NCI-H2081 (cell line): ENCODE results near the gene GOLIM4.
"Not testable (repeated sequence)": the region's sequence is repeated elsewhere in the genome, so short reads cannot be mapped to it uniquely, and the experiment has no call there.

ENCODE experiments used
- DNase-seq, 2 experiments: peaks; one replicate each; lab custom pipeline; 2025; lab: John Stamatoyannopoulos, UW

The GOLIM4 gene

DNA sequence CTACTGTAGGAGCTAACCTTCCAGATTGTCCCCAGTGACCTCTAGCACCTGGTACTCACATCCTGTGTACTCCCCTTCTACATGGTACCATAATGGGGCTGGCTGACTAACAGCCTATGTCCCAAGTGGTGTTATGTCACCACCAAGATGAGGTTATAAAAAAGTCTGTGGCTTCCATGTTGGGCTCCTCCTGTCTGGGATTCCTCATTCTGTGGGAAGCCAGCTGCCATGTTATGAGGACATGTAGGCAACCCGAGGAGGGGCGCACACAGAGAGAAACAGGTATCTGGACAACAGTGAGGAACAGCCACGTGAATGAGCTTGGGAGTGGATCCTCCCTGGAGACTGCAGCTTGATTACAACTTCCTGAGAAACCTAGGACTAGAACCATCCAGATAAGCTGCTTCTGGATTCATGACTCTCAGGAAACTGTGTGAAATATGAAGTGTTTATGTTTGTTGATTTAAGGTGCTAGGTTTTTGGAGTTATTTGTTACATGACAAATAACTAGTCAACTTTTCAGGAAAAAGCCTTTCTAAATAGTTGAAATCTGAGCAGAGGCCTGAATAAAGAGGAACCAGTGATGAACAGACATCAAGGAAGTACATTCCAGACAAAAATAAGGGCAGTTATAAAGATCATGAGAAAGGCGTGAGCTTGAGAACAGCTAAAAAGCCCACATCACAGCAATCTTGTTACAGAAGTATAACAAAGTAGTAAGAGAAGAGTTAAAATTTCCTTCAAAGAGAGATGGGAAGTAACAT, 21.7 kb downstream of the GOLIM4 start:
- no peak for DNase-seq

DNA sequence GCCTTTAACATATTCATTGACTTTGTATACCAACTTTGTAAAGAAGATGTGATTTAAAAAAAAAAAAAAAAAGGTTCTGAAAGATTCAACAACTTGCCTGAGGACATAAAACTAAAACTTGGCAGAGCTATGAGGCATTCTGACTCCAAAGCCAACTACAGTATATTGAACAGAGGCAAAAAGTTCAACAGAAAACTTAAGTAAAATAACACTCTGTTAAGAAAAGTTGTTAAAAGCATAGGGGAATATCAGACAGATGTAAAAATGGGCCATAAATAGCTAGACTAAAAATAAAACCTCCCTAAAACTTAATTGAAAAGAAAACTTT, 23.4 kb downstream of the GOLIM4 start:
- no peak for DNase-seq

DNA sequence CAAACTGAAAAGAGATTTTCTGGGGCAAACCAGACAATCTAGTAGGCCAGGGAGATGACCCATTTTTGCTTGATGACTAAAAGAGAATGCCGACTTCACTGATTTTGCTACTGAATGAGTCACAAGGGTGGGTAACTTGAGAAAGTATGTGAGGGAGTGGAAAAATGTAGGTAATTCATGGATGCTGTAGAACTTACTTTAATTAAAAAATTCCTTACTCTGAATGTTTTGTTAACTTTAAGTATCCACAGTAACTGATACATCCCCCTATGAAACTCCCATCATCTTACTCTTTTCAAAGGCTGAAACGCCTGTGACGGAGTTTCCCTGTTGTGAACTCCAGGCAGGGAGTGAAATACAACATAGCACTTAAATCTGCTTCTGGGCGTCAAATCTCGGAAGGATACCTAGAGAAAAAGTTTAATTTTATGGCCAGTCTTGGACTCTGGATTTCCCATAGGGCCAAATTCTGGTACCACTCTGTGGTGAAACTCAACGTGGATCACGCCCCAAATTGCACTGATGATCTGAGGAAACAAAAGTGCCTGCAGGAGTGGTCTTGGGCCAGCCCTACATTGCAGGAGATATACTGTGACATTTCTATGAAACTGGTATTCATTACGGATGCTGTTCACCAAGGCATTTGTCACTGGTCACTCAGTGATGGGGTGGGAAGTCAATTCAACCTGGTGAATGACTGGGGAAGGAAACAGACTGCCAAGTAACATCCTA, 24.0 kb downstream of the GOLIM4 start:
- no peak for DNase-seq

DNA sequence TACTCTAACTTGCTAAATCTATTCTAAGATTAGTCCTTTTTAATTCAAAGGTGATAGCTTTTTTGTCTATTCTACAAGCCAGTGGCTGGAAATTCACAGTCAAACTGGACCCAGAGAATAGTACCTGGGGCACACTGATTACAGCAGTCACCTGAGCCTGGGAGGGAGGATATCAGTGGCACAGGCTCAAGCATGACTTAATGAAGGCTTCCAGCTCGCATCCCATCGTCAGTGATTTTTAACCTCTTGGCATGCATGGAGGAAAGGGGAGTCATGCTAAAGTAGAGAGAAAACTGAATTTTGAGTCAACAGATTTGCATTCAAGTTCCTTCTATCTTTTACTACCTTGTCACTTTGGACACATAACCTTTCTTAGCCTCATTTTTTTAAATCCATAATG, 24.8 kb downstream of the GOLIM4 start:
- DNase-seq: no peak

DNA sequence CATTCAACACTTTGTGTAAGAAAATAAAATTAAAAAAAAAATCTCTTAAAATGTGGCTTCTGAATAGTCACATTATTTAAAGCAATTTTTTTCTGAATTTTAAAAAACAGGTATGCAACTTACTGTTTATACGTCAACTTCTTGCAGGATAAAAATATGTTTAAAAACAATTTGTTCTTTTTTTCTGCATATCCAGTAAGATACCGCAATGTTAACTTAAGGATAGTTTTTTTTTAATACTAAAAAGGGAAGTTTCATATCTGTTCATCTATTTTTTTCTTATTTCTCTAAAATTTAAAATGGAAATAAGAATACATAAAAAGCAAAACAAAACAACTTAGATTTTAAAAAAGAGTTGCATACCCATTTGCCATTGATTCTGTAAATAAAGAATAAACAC, 27.4 kb downstream of the GOLIM4 start:
- DNase-seq: no peak

DNA sequence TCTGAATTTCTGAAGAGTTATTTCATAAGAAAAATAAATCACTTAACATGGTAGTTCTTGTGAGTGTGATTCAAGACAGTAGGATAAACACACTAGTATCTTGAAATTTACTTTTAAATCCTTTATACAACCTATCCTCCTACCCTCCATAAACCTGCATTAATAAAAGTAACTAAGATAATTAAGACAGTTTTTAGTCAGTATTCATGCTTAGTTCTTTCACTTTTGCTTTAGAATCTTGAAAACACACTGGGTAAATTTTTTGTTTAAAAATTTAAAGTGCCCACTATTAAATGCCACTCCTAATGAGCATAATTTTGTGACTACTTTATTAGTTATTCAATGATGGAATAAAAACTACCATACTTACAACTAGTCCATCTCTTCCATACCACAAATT, 28.8 kb downstream of the GOLIM4 start:
- no peak for DNase-seq

DNA sequence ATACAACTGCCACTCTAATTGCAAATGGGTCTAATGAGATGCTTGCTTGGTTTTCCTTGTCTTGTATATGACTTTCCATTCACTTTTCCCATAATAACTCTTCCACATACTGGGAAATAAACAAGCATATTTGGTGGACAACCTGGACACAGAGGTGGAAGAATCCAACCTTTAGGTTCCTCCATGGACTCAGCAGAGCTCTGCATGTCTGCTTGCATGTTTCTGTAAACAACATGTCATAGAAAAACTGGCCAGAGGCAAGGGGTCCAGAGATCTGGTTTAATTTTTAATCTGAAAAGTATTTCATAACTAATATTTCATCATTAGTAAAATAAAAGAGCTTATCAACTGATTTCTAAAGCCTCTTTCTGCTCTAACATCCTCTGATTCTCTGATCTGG, 30.2 kb downstream of the GOLIM4 start:
- DNase-seq: no peak

DNA sequence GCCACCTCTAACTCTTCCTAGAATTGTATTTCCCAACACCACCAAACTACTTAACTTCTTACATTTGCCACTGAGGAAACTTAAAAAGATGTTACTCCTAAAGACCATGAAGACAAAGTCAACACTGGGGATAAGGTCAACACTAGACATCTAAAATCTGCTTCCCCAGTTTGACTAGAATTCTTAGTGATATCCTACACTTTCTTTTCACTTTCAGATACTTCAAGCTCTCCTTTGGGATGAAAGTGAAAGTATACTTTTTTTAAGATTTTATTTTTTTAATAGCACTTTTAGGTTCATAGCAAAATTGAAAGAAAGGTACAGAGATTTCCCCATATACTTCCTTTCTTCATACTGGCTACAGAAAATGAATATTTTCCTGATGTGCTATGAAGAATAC, 32.6 kb downstream of the GOLIM4 start:
- DNase-seq: no peak

DNA sequence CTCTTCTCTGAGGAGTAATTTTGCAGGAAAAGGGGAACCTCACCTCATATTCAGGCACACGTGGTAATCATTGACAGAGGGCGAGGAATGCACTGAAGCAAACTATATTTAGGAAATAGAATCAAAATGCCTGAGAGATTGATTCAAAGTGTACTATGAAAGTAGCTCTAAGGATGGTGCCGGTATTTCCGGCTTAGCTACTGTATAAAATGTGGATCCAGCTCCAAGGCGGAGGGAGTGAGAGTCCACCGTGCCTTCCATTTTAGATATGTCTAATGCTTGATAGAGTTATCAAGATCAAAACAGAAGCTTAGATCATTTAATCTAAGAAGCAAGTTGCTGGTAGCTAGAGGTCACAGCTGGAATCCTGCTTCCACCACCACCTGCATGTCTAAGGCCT, 33.0 kb downstream of the GOLIM4 start:
- DNase-seq: no peak

DNA sequence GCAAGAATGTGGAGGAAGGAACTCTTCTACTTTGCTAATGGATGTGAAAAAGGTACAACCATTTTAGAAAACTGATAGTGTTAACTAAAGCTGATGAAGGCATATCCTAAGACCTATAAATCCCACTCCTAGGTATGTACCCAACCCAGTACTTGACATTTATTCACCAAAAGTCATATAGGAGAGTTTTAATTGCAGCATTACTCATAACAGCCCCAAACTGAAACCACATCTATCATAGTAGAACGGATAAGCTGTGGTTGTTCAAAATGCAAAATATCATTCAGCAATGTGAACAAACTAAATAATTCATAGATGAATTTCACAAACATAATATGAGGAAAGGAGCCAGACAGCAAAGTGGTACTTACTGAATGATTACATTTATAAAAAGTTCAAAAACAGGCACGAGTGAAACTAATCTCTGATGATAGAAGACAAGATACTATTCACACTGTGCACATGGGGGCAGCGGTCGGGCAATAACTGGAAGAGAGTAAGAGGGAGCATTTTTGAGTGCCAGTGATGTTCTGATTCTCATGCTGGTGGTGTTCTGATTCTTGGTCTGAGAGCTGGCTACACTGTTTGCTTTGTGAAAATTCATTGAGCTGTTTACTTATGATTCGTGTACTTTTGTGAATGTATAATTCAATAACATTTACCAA, 34.3 kb downstream of the GOLIM4 start:
- no peak for DNase-seq

DNA sequence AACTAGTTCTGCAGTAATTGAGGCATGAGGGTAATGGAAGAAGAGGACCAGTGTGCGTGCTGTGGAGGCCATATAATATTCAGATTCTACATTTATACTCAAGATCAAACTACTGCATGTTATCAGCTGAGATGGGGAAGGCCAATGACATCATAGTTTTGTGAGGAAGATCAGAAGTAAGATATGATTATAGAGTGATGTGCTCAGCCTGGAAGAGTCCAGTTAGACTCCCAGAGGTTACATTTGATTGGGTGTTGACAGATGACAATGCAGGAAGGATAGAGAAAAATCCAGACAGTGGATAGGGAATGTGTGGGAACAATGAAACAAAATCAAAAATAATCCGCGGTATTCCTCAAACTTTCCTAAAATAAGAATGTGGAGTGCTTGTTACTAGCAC, 35.4 kb downstream of the GOLIM4 start:
- DNase-seq: no peak

DNA sequence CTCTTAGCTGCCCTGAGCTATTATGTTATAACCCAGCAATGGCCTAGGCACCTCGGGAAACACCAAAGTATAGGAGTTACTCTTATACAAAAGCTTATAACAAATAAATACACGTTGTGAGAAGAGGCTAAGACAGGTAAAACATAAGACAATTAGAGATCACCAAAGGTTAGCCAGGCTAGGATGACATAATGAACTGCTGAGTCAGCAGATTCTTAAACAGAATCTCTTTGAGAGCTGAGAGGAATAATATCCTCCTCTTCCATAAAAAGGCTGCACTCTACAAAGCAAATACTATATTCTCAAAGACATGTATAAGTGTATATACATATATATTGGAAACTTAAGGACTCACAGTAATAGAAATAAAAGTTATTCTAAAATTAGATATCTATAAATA, 37.2 kb downstream of the GOLIM4 start:
- no peak for DNase-seq

DNA sequence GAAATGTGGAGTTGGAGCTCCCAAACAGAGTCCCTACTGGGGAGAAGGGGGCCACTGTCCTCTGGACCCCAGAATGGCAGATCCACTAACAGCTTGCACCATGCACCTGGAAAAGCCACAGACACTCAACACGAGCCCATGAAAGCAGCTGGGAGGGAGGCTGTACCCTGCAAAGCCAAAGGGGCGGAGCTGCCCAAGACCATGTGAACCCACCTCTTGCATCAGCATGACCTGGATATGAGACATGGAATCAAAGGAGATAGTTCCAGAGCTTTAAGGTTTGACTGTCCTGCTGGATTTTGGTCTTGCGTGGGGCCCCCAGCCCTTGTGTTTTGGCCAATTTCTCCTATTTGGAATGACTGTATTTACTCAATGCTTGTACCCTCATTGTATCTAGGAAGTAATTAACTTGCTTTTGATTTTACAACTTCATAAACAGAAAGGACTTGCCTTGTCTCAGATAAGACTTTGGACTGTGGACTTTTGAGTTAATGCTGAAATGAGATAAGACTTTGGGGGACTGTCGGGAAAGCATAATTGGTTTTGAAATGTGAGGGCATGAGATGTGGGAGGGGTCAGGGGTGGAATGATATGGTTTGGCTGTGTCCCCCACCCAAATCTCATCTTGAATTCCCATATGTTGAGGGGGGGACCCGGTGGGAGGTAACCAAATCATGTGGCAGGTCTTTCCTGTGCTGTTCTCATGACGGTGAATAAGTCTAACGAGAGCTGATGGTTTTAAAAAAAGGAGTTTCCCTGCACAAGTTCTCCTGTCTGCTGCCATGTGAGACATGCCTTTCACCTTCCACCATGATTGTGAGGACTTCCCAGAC, 39.1 kb downstream of the GOLIM4 start:
- not testable (repeated sequence) for DNase-seq

DNA sequence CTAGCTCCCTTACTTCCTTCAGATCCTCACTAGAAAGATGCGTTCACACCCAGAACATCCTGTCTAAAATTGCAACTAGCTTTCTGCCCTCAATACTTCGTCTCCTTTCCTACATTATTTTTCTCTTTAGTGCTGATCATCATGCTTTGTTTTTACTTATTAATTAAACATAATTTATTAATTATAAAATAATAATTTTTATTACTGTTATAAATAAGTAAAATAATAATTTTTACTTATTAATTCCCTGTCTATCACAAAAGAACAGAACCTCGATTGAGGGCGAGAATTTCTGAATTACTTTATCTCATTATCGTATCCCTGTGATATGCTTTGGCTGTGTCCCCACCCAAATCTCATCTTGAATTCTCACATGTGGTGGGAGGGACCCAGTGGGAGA, 41.3 kb downstream of the GOLIM4 start:
- DNase-seq: no peak

DNA sequence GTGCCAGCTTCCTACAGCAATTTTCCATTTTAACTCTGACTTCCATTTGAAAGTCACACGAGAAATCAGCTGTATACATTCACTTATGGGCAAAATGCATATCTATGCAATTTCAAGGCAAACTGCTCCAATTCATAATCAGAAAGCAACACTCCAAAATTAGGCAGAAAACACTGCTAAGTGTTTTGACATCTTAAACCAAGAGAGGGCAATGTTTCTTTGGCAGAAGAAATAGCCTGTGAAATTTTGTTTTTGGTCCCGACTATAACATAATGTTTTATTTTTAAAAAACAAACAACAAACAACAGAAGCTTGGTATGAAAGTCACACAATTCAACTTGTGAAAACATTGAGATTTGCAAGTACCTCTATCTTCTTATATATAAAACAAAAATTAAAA, 42.6 kb downstream of the GOLIM4 start:
- no peak for DNase-seq

DNA sequence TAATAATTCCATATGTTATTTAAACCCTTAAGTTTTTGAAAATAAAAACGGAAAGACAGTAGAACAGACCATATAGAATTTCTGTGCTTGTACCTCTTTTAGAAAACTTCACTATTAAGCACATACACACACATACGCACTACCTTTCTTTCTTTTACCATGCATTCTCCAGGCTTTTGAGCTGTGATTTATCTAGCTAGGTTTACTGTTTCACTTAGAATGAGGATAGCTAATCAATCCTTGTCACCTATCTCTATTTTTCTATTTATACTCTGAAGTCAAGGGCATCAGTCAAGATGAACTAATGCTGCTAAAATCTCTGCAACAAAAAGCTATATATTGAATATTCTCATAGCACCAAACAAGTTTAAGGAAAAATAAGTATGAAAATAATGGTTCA, 43.2 kb downstream of the GOLIM4 start:
- DNase-seq: no peak

DNA sequence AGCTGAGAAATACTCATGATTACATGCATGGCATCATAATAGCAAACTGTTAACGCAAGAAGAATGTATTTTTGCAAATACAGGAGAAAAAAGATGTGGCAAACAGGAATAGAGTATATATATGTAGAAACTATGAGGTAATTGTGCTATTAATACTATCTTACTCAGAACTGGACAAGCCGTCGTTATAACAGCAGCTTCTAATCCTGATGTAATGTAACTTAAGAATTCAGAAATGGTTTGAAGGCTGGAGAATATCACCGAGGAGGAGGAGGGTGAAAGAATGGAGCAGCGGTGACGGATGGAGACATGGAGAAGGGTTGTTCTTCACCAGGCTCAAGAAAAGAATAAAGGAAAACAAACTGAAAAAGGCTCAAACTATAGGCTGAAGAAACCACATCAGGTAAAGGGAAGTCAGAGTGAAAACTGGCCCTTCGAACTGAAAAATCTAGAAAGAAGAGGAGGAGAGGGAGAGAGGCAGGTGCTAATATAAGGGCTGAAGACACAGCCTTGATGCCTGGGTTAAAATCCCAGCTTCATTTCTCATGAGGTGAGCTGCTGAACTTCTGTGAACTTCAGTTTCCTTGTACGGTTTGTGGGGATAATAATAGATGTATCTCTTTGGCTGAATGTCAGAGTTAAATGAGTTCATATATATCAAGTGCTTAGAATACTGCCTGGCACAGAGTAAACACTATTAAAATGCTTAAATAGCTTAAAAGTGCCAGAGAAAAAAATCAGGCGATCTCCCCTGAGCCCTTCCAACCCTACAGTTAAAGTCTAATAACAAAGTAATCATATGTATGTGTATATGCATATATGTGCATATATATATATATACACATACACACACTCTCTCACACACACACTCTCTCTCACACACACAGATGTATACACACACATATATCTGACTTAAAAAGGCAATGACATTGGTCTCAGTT, 43.9 kb downstream of the GOLIM4 start:
- peak; percentile 43 to 73 for DNase-seq

DNA sequence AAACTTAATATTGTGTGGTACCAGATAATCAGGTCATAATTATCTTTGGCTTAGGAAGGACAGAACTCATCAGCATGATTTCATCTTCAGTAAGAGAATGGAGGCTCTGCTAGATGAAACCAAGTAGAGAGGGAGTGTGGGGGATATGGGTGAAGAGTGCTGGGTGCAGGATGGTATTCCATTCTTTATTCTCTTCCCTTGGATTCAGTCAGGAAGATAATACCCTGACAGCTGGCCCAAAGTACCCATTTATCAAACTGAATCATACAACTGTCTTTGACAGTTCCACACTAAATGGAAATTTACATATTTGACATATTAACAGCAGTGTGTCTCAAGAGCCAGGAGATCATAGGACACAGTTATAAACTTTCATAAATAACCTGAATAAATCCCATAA, 44.7 kb downstream of the GOLIM4 start:
- DNase-seq: no peak

DNA sequence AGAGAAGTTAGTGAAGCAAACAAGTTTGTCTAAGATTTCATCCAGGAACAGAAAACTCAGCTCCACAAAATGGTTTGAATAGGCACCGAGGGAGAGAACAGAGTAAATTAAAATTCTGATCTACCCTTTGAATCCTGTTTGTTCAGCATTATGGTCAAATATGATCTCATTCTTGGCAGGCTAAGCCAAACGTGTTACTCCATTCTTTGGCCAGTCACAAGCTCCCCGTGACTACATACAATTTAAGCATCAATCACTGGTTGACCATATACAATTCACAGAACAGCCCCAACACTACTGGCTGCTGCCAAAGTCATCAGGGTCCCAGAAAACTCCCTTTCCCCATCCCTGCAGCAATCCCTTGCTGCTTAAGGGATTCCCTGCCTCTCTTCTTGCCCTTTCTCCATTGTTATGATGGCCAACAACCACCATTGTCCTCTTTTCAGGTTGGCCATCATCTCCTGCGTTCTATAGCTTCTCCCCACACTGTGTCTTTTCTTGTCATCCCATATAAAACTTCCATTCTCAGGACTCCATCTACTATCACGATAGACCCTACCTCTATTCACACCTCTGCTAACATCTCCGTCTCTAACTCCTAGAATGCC, 46.3 kb downstream of the GOLIM4 start:
- DNase-seq: peak; percentile 77 to 96

DNA sequence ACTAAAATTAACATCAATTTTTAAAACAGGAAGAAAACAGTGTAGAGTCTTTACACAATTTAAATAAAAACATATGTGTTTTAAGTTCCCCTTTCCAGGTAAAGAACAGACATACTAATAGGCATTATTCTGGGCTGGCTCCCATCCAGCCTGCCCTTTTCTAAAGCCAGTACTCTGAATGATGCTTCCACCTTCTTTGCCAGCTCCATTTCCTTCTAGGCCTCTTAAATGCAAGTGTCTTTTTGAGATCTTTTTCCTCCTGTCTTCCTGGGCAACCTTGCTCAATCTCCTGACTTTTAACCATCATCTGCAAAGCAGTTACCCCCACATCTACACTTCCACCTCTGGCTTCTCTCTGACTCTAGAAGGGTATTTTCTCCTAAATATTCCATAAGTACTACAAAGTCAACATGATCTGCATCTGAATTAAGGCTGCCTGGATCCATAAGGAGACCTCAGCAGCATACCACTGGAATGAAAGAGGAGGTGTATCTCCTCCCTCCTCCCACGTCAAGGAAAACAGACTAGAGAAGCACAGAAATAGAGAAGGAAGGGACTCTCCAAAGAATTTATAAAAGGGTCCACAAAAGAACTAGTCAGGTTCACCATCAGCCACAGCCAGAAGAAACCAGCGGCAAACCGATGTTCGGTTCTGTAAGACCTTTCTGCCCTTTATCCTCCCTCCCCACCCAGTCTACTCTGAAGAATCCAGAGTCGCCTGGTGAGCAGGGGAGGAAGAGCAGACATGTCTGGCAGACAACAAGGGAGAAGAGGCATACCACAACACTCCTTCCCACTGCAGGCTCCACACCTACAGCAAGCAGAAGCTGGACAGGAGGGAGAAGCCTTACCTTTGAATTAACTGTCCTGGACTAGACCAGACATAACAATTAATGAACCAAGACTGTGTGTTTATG, 47.1 kb downstream of the GOLIM4 start:
- DNase-seq: peak; percentile 19 to 54
